GM12872 (cell line): ENCODE measurements around the gene TECTA.
A peak's percentile ranks its signal among the peaks of the same experiment; 100 is the strongest.

Source experiments
- TF ChIP-seq, protein P1 (sequence below): IDR thresholded peaks from 3 replicates; pipeline ENCODE4 v1.5.1; 2011; ENCODE audit warnings: low read depth, mild to moderate bottlenecking, low read length, moderate library complexity; ENCODE audit not compliant: insufficient read depth

The TECTA gene

GRCh38 chr11:121059605-121060004, 41.4 kb upstream of the TECTA start:
- TF ChIP-seq, protein P1, sequence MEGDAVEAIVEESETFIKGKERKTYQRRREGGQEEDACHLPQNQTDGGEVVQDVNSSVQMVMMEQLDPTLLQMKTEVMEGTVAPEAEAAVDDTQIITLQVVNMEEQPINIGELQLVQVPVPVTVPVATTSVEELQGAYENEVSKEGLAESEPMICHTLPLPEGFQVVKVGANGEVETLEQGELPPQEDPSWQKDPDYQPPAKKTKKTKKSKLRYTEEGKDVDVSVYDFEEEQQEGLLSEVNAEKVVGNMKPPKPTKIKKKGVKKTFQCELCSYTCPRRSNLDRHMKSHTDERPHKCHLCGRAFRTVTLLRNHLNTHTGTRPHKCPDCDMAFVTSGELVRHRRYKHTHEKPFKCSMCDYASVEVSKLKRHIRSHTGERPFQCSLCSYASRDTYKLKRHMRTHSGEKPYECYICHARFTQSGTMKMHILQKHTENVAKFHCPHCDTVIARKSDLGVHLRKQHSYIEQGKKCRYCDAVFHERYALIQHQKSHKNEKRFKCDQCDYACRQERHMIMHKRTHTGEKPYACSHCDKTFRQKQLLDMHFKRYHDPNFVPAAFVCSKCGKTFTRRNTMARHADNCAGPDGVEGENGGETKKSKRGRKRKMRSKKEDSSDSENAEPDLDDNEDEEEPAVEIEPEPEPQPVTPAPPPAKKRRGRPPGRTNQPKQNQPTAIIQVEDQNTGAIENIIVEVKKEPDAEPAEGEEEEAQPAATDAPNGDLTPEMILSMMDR, result no peak

DNA sequence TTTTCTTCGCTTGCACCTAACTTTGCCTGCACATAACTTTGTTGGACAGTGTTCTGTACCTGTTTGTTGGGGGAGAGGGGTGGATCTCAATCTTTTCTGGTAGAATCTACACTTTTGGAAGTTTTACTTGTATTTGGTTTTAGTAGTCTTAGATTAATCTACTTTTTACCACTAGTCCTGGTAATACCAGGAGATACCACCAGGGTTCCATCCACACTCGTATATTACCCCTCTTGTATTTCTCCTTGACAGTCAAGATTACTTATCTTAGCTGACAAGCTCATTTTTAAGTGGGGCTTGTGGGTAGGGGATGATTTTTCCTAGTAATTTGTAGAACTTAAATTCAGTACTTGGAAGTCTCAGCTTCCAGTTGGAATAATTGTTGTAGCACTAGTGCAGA, 37.3 kb upstream of the TECTA start:
- TF ChIP-seq, protein P1, result peak; percentile 38; the same call in 2 of the 3 replicates

DNA sequence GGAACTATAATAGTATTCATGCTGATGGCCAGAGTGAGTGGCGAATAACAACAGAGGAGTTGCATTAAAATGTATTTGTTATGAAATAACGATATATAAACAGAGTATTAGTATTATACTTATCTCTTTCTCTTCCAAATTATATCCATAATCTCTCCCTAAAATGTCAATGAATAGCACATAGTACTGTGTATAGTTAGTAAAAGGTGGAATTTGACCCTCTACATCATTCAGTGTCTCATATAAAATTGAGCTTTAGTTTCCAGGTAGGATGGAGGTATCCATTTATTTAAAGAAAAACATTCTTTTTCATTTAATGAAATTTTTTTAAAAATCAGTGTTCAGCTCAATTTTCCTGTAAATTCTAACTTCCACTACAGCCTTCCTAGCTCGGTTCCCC, 34.4 kb upstream of the TECTA start:
- TF ChIP-seq, protein P1, result no peak

DNA sequence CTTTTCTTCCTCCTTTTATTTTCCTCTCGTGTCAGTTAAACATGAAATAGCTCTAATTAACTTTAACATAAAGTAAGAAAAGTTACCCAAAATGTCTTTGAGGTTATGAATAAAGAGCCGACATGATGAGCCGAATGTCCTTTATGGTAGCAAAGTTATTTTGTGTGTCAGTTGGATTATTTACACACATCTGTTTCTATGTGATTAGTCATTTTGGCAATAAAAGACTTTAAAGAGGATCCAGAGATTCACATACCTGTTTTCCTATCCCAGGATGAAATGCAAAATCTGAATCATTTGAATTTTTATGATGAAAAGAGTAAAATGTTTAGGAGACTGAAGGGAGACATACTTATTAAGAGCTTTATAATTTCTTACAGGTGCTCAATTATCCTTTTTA, 34.0 kb upstream of the TECTA start:
- TF ChIP-seq, protein P1, result no peak

- TF ChIP-seq, protein P1, result no peak
These were observed 33.6 kb upstream of the TECTA start for GRCh38 chr11:121067453-121067852.

DNA sequence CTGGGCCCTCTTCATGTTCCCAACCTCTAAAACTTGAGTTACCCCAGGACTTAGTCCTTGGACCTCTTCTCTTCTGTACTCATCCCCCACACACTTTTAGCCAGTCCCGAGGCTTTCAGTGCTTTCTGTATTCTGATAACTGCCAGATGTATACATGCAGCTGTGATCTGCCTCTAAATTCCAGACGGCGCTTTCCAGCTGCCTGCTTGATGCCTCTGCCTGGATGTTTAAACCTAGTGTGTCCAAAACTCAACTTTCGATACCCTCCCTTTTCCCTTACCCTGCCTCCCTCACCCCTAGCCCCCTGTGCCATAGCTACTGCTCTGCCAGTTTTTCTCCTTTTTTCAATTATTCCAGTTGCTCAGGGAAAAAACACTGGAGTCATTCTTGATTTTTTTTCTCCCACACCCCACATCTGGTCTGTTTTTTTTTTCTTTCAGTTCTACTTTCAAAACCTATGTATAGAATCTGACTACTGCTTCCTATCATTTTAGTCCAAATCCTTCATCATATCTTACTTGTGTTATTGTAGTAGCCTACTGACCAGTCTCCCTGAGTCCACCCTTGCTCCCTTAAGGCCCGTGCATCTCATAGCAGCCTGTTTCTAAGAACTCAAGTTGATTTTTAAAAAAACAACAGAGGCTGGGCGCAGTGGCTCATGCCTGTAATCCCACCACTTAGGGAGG, 32.9 kb upstream of the TECTA start:
- TF ChIP-seq, protein P1, result no peak

GRCh38 chr11:121068787-121069186, 32.3 kb upstream of the TECTA start:
- TF ChIP-seq, protein P1, result no peak
